VCaP (cell line): Measurements from ENCODE around the gene DEXI.
A peak's percentile ranks its signal among the peaks of the same experiment; 100 is the strongest.

Experiments used
- H3K27ac ChIP-seq: fragments of 450-650 bp; 2 replicates; pipeline ENCODE4 v1.5.1; 2017
- TF ChIP-seq, protein P1 (sequence below): fragments of 450-650 bp; conservative IDR thresholded peaks from 2 replicates; pipeline ENCODE4 v1.5.1; 2017; ENCODE audit warnings: mild to moderate bottlenecking, moderate library complexity

Gene DEXI

DNA sequence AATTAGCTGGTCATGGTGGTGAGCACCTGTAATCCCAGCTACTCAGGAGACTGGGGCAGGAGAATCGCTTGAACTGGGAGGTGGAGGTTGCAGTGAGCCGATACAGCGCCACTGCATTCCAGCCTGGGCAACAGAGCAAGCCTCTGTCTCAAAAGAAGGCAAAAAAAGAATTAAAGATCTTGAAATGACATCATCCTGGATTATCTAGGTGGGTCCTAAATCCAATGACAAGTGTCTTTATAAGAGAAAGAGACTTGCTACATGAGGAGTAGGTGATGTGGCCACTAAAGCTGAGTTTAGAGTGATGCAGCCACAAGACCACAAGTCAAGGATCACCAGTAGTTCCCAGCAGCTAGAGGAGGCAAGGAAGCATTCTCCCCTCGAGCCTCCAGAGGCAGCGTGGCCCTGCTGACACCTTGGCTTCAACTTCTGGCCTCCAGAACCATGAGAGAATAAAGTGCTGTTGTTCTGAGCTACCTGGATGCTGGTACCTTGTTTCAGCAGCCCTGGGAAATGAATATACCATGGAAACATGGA lies 49.4 kb downstream of the DEXI start:
- TF ChIP-seq, protein P1, sequence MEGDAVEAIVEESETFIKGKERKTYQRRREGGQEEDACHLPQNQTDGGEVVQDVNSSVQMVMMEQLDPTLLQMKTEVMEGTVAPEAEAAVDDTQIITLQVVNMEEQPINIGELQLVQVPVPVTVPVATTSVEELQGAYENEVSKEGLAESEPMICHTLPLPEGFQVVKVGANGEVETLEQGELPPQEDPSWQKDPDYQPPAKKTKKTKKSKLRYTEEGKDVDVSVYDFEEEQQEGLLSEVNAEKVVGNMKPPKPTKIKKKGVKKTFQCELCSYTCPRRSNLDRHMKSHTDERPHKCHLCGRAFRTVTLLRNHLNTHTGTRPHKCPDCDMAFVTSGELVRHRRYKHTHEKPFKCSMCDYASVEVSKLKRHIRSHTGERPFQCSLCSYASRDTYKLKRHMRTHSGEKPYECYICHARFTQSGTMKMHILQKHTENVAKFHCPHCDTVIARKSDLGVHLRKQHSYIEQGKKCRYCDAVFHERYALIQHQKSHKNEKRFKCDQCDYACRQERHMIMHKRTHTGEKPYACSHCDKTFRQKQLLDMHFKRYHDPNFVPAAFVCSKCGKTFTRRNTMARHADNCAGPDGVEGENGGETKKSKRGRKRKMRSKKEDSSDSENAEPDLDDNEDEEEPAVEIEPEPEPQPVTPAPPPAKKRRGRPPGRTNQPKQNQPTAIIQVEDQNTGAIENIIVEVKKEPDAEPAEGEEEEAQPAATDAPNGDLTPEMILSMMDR: no peak
- H3K27ac ChIP-seq: no peak overlapping the region

DNA sequence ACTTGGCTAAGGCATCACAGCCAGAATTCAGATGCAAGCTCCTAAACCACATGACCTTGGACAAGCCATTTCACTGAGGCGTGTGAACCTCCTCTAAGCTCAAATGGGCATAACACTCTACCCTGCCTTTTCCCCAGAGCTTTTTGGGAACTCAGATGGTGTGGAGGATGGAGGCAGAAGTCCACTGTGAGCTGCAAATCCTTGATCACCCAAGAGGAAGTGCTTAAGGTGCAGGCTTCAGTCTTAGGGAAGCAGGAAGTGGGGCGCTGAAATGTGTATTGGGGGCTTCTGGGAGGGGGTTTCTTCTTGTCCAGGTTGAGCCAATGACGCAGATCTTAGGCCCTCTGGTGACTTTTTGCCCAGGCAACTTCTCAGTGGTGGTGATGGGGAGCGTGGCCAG lies 52.4 kb downstream of the DEXI start:
- TF ChIP-seq, protein P1: no peak
- no peak overlapping the region for H3K27ac ChIP-seq

DNA sequence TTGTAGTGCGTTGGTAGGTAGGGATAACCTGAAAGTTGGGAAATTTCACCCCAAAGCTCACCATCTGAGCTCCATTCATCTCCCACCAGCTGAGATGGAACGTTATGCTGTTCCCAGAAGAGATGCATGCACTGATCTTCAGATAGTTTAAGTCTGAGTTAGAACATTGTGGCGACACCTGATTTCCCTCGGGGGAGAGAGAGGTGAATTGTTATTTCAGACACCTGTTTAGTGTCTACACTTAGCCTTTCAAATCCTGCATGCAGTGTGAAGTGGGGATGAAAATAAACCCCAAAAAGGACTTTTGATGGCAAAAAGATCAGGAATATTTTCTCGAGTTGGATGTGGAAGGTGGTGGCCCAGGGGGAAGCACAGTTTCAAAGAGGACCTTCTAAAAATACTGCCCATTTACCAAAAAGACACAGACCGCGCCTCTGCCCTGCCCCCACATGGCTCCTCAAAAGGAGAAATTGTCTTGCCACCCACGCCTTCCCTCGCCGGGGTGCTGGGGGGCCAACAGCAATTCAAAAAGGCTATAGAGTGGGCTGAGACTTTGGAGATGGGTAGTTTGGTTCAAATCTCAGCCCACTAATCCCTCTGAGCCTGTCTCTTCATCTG lies 53.8 kb downstream of the DEXI start:
- no peak overlapping the region for H3K27ac ChIP-seq
- TF ChIP-seq, protein P1: no peak

DNA sequence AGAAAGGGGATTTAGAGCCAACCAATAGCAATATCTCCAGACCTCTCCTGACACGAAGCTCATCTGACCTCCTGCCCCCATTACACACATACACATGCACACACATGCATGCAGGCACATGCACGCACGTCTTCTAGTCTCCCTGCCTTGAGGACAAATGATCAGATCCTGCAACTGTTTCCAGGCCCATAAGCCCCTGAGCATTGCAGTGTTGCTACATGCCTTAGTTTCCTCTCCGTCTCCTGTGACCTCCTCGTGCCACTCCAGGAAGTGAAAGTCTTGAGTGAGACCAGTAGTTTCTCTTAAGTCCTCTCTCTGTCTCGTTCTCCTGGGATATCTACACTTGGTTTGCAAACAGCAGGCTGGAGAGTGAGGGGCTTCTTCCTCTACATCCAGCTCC lies 57.0 kb downstream of the DEXI start:
- TF ChIP-seq, protein P1: no peak
- H3K27ac ChIP-seq: no peak overlapping the region

DNA sequence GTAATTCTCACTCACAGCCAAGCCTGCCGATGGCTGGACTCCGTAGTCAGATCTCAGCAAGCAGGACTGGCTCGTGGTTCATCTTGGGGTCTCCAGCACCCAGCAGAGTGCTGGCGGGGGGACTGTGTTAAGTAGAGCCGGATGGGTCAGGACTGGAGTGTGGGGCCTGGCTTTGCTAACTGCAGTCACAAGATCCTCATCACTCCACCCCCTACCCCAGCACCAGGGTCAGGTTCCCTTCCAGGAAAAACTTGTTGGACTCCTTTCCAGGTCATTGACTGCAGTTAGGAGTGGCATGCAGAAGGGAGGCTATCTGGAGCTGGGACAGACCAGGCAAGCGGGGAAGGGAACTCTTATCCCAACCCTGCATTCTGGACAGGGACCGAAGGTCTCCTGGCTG lies 59.3 kb downstream of the DEXI start:
- H3K27ac ChIP-seq: peak overlapping the region; percentile 54
- TF ChIP-seq, protein P1: no peak

DNA sequence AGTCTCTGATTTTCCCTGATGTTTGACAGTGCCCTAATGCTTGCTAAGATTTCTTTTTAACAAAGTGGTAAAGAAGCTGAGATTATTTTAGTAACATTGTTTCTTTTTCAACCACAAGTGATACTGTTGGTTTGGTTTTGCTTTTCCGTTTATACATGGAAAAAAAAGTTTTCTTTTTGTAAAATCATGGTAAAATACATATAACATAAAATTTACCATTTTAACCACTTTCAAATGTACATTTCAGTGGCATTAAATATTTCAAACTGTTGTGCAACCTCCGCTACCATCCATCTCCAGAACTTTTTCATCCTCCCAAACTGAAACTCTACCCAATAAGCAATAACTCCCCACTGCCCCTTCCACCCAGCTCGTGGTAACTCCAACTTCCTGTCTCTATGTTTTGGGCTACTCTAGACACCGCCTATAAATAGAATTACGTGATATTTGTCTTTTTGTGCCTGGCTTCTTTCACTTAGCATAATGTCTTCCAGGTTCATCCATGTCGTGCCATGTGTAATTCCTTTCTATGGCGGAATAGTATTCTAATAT lies 60.7 kb downstream of the DEXI start:
- TF ChIP-seq, protein P1: no peak
- H3K27ac ChIP-seq: no peak overlapping the region

DNA sequence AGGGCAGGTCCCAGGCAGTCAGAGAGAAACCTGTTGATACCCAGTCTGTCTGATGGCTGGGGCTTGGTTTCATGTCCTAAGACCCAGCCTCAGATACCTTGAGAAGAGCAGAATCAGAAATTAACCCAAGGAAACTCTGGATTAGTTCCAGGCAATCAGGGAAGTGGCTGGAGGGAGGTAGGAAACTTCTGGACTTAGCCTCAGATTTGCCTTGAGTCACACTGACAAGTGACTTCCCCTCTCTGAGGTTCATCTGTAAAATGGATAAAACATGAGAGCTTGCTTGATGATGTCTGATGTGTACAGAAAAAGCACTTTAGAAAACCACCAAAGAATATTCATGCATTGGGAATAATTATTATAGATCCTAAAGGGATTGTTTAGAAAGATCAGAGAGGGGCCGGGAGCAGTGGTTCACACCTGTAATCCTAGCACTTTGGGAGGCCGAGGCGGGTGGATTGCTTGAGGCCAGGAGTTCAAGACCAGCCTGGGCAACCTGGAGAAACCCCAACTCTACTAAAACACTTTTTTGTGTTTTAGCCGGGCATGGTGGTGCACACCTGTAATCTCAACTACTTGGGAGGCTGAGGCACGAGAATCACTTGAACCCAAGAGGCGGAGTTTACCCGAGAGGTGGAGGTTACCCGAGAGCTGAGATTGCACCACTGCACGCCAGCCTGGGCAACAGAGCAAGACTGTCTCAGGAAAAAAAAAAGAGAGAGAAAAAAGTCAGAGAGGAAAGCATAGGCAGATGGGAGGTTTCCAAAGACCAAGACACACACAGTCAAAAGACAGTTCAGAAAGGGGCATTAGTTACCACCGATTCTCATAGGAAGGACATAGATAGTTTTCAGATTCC lies 61.4 kb downstream of the DEXI start:
- TF ChIP-seq, protein P1: no peak
- H3K27ac ChIP-seq: no peak overlapping the region
